ENCODE data around the gene SLC6A1.

GRCh38 chr3:11050666-11051323 is 58.2 kb downstream of the SLC6A1 start:
- no peak for TF ChIP-seq SNAPC5 (CRISPR knock-in tag; IDR thresholded peaks at IDR 0.05; ENCODE audit: borderline replicate concordance)
- no peak for TF ChIP-seq CBX2 (IDR thresholded peaks at IDR 0.05; ENCODE audit: low read depth, low read length)
- TF ChIP-seq CBX2 (CRISPR knock-in tag; IDR thresholded peaks at IDR 0.05; ENCODE audit: low read depth): no peak
- no peak for TF ChIP-seq FOXJ3 (CRISPR knock-in tag; IDR thresholded peaks at IDR 0.05; ENCODE audit: borderline replicate concordance)

Data from HepG2 (cell line).